Stimulated activated CD8-positive, alpha-beta memory T cell treated with anti-CD3 and anti-CD28 coated beads, Interleukin-12 subunit alpha, Interleukin-12 subunit beta, amount 100 ng/mL, for 4 hours (primary cell): ENCODE data around the gene MINDY4B.

Experiments
- DNase-seq: peaks from one replicate; pipeline ENCODE4 v3.0.0-alpha.2; 2020; ENCODE audit warnings: low read depth

Gene MINDY4B

GRCh38 chr3:150843241-150843640 is 62.0 kb downstream of the MINDY4B start:
- DNase-seq: no peak

GRCh38 chr3:150840802-150841515 is 64.3 kb downstream of the MINDY4B start:
- no peak for DNase-seq

DNA sequence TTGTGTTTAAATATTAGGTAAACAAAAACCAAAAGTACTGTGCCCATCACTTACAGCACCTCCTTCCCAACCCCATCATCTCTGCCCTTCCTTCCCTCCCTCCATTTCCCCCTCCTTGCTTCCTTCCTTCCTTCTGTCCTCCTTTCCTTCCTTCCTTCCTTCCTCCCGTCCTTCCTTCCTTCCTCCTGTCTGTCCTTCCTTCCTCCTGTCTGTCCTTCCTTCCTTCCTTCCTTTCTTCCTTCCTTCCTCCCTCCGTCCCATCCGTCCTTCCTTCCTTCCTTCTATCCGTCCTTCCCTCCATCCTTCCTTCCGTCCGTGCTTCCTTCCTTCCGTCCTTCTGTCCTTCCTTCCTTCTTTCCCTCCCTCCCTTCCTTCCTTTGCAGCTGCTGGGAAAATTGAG is 74.5 kb downstream of the MINDY4B start:
- no peak for DNase-seq

- no peak for DNase-seq
These were observed 75.1 kb downstream of the MINDY4B start for GRCh38 chr3:150830094-150830681.

DNA sequence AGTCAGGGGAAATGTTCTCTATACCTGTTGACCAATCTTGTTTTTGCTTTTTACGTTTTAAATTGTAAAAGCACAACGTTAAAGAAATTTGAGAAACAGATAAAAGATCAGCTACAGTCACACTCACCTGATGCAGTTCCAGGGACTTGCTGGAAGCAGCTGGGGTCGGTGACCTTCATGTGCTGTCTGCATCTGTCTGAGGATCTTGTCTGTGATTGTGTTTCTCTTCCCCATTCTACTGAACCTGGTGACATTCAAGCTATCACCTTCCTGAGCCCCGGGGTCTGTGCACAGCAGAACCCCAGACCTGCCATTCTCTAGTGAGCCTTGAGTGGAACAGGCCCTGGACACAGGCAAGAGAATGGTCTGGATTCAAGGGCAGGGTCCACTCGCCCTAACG is 75.8 kb downstream of the MINDY4B start:
- no peak for DNase-seq

GRCh38 chr3:150828997-150829396 is 76.2 kb downstream of the MINDY4B start:
- DNase-seq: no peak

- DNase-seq: no peak
These were observed 77.0 kb downstream of the MINDY4B start for GRCh38 chr3:150828261-150828660.

- DNase-seq: no peak
These were observed 78.6 kb downstream of the MINDY4B start for GRCh38 chr3:150826466-150827282.

DNA sequence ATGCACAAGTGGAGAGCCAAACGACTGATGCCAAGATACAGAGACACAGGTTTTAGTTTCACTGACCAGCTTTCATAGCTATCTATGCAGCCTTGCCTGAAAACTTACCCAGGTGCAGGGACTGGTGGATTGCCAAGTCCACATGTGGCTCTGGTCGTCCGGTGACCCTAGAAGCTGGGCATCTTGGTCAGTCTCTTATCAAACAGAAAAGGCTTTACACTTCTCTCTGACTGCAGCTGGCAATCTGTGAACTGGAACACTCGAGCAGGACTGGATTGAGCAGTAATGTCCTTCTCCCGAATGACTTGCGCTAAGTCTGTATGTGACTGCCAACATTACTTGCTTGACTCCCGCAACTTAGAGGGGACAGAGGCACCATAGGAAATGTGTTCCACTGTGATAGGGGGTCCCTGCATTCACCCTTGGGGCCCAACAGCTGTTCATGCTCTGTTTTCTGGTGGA is 79.3 kb downstream of the MINDY4B start:
- no peak for DNase-seq

DNA sequence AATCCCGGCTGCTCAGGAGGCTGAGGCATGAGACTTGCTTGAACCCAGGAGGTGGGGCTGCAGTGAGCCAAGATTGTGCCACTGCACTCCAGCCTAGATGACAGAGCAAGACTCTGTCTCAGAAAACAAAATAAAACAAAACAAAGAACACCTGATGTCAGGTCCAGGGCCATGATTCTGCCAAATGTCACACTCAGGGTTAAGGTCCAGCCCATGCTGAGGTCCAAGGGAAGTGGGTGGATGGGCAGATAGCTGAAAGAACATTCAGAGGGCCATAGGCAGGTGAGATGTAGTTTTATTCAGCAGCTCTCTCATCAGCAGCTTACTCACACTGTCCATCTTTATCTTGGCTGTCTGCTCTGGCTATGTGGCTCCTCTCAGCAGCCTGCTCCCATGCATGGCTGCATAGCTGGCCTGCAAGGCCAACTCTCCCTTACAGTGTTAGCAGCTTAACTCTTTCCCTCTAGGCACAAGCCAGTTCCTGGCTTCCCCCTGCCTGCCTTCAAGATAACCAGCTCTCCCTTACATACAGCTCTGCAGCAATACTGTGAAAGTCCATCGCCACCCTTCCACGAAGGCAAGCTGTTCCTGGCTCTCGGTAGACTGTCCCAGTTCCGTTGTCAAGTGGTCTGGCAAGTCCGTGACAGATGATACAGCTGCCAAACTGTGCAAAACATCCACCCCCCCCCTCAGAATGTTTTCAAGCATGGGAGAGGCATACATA is 79.9 kb downstream of the MINDY4B start:
- DNase-seq: no peak

DNA sequence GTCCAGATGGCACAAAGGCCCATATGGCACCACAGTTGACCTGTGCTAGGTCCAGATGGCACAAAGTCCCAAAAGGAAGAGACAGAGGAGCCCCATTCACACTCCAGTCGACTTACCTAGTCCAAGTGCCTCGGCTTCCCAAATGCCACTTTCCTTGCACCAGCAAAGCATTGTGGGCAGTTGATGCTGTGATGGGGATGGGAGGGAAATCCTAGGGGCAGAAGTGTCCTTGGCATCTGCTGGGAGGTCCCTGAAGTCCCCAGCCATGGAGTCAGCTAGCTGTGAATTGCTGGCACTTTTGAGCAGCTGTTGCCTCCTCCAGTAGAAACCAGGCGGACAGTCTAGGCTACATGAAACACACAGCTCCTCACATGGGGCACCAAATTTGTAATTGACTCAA is 82.0 kb downstream of the MINDY4B start:
- DNase-seq: no peak

GRCh38 chr3:150822636-150823035 is 82.6 kb downstream of the MINDY4B start:
- DNase-seq: no peak
